GM12892 (cell line): ENCODE data around the gene SH2B3.

Experiments used
- POLR2A ChIP-seq: IDR thresholded peaks from 2 replicates; pipeline ENCODE4 v1.6.1; 2011; ENCODE audit warnings: low read depth, low read length, control low read depth
- TAF1 ChIP-seq: IDR thresholded peaks from 2 replicates; pipeline ENCODE4 v1.6.1; 2011; ENCODE audit warnings: low read depth, mild to moderate bottlenecking, control low read depth, low read length, borderline replicate concordance

DNA sequence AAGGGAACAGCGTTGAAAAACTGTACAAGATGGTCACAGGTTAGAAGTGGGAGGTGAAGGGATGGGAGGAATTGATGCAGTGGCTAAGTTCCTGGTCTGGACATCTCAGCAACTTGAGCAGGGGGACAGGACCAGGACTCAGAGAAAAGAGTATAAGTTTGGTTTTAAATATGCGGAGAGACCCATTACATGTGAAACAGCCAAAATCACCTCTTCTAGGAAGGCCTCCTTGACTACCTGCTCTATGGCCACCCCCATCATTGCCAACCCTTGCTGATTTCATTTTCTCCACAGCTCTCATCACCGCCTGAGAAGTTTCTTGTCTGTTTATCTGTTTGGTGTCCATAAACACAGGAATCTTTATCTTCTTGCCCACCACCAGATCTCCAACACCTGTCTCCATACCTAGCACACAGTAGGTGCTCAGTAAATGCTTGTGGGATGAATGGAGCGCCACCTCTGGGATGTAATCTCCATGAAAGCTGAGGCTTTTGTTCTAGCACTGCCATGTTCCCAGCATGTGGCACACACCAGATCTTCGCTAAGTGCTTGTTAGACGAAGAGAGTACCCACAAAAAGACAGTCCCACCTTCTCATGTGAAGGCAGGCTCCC is 25.7 kb upstream of the SH2B3 start:
- TF ChIP-seq POLR2A (no peak), TAF1 (no peak)
